HCT116 (cell line): ENCODE results near the gene NF2.

ENCODE experiments used
- CTCF ChIP-seq, 3 experiments: fragments of 200-600 bp in 1 of 3; sonication (generic) in 1 of 3; IDR thresholded peaks in 2 of 3; conservative IDR thresholded peaks in 1 of 3; 2 replicates each; pipeline ENCODE4 v1.5.1; 2012 to 2017; ENCODE audit warnings: low read depth in 2 of 3, low read length in 2 of 3, antibody characterized with exemption in 1 of 3, borderline replicate concordance in 1 of 3, control low read depth in 1 of 3, mild to moderate bottlenecking in 1 of 3, mixed read lengths in 1 of 3, mixed run types in 1 of 3, moderate library complexity in 1 of 3; ENCODE audit not compliant: insufficient read depth in 1 of 3
- EGR1 ChIP-seq: IDR thresholded peaks from 2 replicates; pipeline ENCODE4 v1.6.1; 2012; ENCODE audit warnings: low read depth
- EZH2phosphoT487 ChIP-seq: fragments of 200-600 bp; IDR thresholded peaks from 2 replicates; pipeline ENCODE4 v1.6.1; 2018; ENCODE audit warnings: antibody characterized with exemption, borderline replicate concordance
- JUND ChIP-seq: IDR thresholded peaks from 2 replicates; pipeline ENCODE4 v1.6.1; 2012
- POLR2A ChIP-seq: IDR thresholded peaks from 2 replicates; pipeline ENCODE4 v1.7.0; 2011; ENCODE audit warnings: borderline replicate concordance; ENCODE audit not compliant: insufficient read depth, insufficient read length; ENCODE audit errors: extremely low read depth
- REST ChIP-seq: IDR thresholded peaks from 2 replicates; pipeline ENCODE4 v1.6.1; 2012; ENCODE audit warnings: low read depth
- ZNF274 ChIP-seq: fragments of 200-500 bp; sonication (Bioruptor generic); IDR thresholded peaks from 2 replicates; pipeline ENCODE4 v1.6.1; 2014; ENCODE audit warnings: mild to moderate bottlenecking, low read depth, low read length, inconsistent platforms

- no peak for TF ChIP-seq REST
- no peak for TF ChIP-seq EZH2phosphoT487
- TF ChIP-seq JUND, result no peak
- TF ChIP-seq ZNF274, result no peak
- peak in 2 of 3 experiments; percentile 25 to 27; a peak in 3 of 6 replicates for TF ChIP-seq CTCF (IDR thresholded peaks at IDR 0.05 in 2 of 3, conservative IDR thresholded peaks at IDR 0.05 in 1 of 3; ENCODE audit: borderline replicate concordance in 1 of 3, insufficient read depth in 1 of 3, low read depth in 2 of 3, low read length in 2 of 3)
- TF ChIP-seq EGR1, result no peak
- TF ChIP-seq POLR2A, result no peak
These were observed 123.7 kb downstream of the NF2 start for GRCh38 chr22:29727131-29727523.
